ENCODE data around the gene WNT3. TPM values are rescaled to one million over a fixed set of nuclear protein-coding genes. Genes with fewer than 3 reads are reported as not detected.
A peak's percentile ranks its signal among the peaks of the same experiment; 100 is the strongest.

Gene WNT3
- polyA plus RNA-seq, 2 of the 4 experiments (the other 2 are of a cell fraction), result 8.3 to 10.8 TPM

- no peak for ATAC-seq
- POLR2A ChIA-PET, result no interaction called here
- Histone ChIP-seq H3K9me3 (no peaks in the 10 kb centered on the region), H3K4me3 (no peak overlapping the region), H3K4me2 (no peak overlapping the region), H3K27ac (no peak overlapping the region), H3K4me1 (no peaks in the 10 kb centered on the region)
- no peak for TF ChIP-seq ATOH8 (CRISPR knock-in tag; IDR thresholded peaks at IDR 0.05; ENCODE audit: low read depth)
- TF ChIP-seq EP300 (IDR thresholded peaks at IDR 0.05), result no peak
- TF ChIP-seq, protein P1, sequence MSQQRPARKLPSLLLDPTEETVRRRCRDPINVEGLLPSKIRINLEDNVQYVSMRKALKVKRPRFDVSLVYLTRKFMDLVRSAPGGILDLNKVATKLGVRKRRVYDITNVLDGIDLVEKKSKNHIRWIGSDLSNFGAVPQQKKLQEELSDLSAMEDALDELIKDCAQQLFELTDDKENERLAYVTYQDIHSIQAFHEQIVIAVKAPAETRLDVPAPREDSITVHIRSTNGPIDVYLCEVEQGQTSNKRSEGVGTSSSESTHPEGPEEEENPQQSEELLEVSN (IDR thresholded peaks at IDR 0.05; ENCODE audit: borderline replicate concordance, low read depth), result no peak
- TF ChIP-seq KDM1A (IDR thresholded peaks at IDR 0.05; ENCODE audit: low read depth), result no peak
- TF ChIP-seq EHMT2 (IDR thresholded peaks at IDR 0.05; ENCODE audit: low read depth), result no peak
- TF ChIP-seq ZSCAN20 (CRISPR knock-in tag; IDR thresholded peaks at IDR 0.05), result no peak
- TF ChIP-seq MYC (IDR thresholded peaks at IDR 0.05; ENCODE audit: borderline replicate concordance, low read length), result no peak
- TF ChIP-seq FOSL2 (IDR thresholded peaks at IDR 0.05), result no peak
- TF ChIP-seq FOSL2 (CRISPR knock-in tag; IDR thresholded peaks at IDR 0.05), result no peak
- TF ChIP-seq NPAS2 (CRISPR knock-in tag; IDR thresholded peaks at IDR 0.05; ENCODE audit: borderline replicate concordance), result no peak
- TF ChIP-seq HMGXB4 (CRISPR knock-in tag; IDR thresholded peaks at IDR 0.05; ENCODE audit: borderline replicate concordance), result no peak
- no peak for TF ChIP-seq ZC3H11A (IDR thresholded peaks at IDR 0.05)
- TF ChIP-seq, protein P2, sequence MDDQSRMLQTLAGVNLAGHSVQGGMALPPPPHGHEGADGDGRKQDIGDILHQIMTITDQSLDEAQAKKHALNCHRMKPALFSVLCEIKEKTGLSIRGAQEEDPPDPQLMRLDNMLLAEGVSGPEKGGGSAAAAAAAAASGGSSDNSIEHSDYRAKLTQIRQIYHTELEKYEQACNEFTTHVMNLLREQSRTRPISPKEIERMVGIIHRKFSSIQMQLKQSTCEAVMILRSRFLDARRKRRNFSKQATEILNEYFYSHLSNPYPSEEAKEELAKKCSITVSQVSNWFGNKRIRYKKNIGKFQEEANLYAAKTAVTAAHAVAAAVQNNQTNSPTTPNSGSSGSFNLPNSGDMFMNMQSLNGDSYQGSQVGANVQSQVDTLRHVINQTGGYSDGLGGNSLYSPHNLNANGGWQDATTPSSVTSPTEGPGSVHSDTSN (IDR thresholded peaks at IDR 0.05), result no peak
- no peak for TF ChIP-seq RCOR1 (IDR thresholded peaks at IDR 0.05; ENCODE audit: low read depth, low read length)
- TF ChIP-seq MAZ (IDR thresholded peaks at IDR 0.05; ENCODE audit: borderline replicate concordance, low read depth, low read length), result no peak
- TF ChIP-seq POLR2A (IDR thresholded peaks at IDR 0.05; ENCODE audit: low read length), result no peak
- no peak for TF ChIP-seq HEYL (CRISPR knock-in tag; IDR thresholded peaks at IDR 0.05)
- TF ChIP-seq CBX2 (IDR thresholded peaks at IDR 0.05; ENCODE audit: borderline replicate concordance, low read depth), result no peak
- no peak for DNase-seq (ENCODE audit: low read depth in 1 of 2, low spot score in 1 of 2)
- 68% methylated on average over 12 of the region's 14 CpGs for WGBS (ENCODE audit: missing lambda C conversion rate)
- CTCF ChIA-PET, result interaction anchor here (0.9 to 10.9 kb wide), 6 partner anchors 8 to 169 kb away, joined by 3 to 138 read pairs (median 36); no protein-coding TSS in a partner anchor
- FAIRE-seq, result no peak
These were observed 13.3 kb upstream of the WNT3 start for GRCh38 chr17:46831573-46832330.

- FAIRE-seq, result peak; percentile 56
- CTCF ChIA-PET, result interaction anchor here (0.9 to 10.8 kb wide), 5 partner anchors 8 to 114 kb away, joined by 3 to 138 read pairs (median 5); no protein-coding TSS in a partner anchor
- no peak overlapping the region for H3K4me2 ChIP-seq
- H3K9me3 ChIP-seq, result no peaks in the 10 kb centered on the region
- no peak for ATAC-seq
- DNase-seq (ENCODE audit: low read depth in 1 of 2, low spot score in 1 of 2), result no peak
- no peaks in the 10 kb centered on the region for H3K4me1 ChIP-seq
- 68% methylated on average over 2 of the region's 2 CpGs for WGBS (ENCODE audit: missing lambda C conversion rate)
- no peak overlapping the region for H3K27ac ChIP-seq
- POLR2A ChIA-PET, result no interaction called here
- no peak overlapping the region for H3K4me3 ChIP-seq
- TF ChIP-seq USF2 (IDR thresholded peaks at IDR 0.05) (no peak), ATOH8 (CRISPR knock-in tag; IDR thresholded peaks at IDR 0.05; ENCODE audit: low read depth) (no peak), HMGXB4 (CRISPR knock-in tag; IDR thresholded peaks at IDR 0.05; ENCODE audit: borderline replicate concordance) (no peak), RARB (CRISPR knock-in tag; IDR thresholded peaks at IDR 0.05) (no peak), NPAS2 (CRISPR knock-in tag; IDR thresholded peaks at IDR 0.05; ENCODE audit: borderline replicate concordance) (no peak), TP53 (CRISPR knock-in tag; IDR thresholded peaks at IDR 0.05) (no peak), JUN (IDR thresholded peaks at IDR 0.05) (no peak), CHD2 (IDR thresholded peaks at IDR 0.05; ENCODE audit: low read length, partially characterized antibody) (no peak), NFE2L2 (conservative IDR thresholded peaks at IDR 0.05; ENCODE audit: low read length) (no peak)
- TF ChIP-seq, protein P3, sequence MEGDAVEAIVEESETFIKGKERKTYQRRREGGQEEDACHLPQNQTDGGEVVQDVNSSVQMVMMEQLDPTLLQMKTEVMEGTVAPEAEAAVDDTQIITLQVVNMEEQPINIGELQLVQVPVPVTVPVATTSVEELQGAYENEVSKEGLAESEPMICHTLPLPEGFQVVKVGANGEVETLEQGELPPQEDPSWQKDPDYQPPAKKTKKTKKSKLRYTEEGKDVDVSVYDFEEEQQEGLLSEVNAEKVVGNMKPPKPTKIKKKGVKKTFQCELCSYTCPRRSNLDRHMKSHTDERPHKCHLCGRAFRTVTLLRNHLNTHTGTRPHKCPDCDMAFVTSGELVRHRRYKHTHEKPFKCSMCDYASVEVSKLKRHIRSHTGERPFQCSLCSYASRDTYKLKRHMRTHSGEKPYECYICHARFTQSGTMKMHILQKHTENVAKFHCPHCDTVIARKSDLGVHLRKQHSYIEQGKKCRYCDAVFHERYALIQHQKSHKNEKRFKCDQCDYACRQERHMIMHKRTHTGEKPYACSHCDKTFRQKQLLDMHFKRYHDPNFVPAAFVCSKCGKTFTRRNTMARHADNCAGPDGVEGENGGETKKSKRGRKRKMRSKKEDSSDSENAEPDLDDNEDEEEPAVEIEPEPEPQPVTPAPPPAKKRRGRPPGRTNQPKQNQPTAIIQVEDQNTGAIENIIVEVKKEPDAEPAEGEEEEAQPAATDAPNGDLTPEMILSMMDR (IDR thresholded peaks at IDR 0.05), result no peak
- TF ChIP-seq, protein P1 (IDR thresholded peaks at IDR 0.05; ENCODE audit: borderline replicate concordance, low read depth), result no peak
These were observed 8.8 kb upstream of the WNT3 start for GRCh38 chr17:46827274-46827673.

Data from A549 (cell line).